ENCODE results near the gene OLFML2A.

GRCh38 chr9:124799274-124800006, 22.5 kb downstream of the OLFML2A start:
- TF ChIP-seq GATA3 (IDR thresholded peaks at IDR 0.05; ENCODE audit: low read depth, low read length): no peak
- no peak for TF ChIP-seq GATA2 (IDR thresholded peaks at IDR 0.05; ENCODE audit: low read depth, low read length)
